Osteocyte (in vitro differentiated cells): ENCODE results near the gene ISG20. TPM values are rescaled to one million over a fixed set of nuclear protein-coding genes. Genes with fewer than 3 reads are reported as not detected.

Source experiments
- DNase-seq: peaks from one replicate; pipeline ENCODE4 v3.0.0; 2021; ENCODE audit warnings: mixed read lengths; ENCODE audit not compliant: unreplicated experiment; ENCODE audit errors: extremely low spot score
- H3K27ac Mint-ChIP-seq: one replicate; pipeline ENCODE4 v1.8.0; 2021; ENCODE audit warnings: mild to moderate bottlenecking, mixed read lengths; ENCODE audit not compliant: unreplicated experiment
- H3K27me3 Mint-ChIP-seq: one replicate; pipeline ENCODE4 v1.8.0; 2021; ENCODE audit warnings: mixed read lengths; ENCODE audit not compliant: unreplicated experiment
- H3K36me3 Mint-ChIP-seq: one replicate; pipeline ENCODE4 v1.8.0; 2021; ENCODE audit warnings: mixed read lengths; ENCODE audit not compliant: unreplicated experiment
- H3K4me1 Mint-ChIP-seq: one replicate; pipeline ENCODE4 v1.8.0; 2021; ENCODE audit warnings: mixed read lengths; ENCODE audit not compliant: unreplicated experiment
- H3K4me3 Mint-ChIP-seq: one replicate; pipeline ENCODE4 v1.8.0; 2021; ENCODE audit warnings: mild to moderate bottlenecking, moderate library complexity, mixed read lengths; ENCODE audit not compliant: unreplicated experiment
- H3K9me3 Mint-ChIP-seq: one replicate; pipeline ENCODE4 v1.8.0; 2021; ENCODE audit warnings: mixed read lengths; ENCODE audit not compliant: unreplicated experiment
- CTCF ChIP-seq: fragments of 200-600 bp; sonication (generic); IDR thresholded peaks from 2 replicates; pipeline ENCODE4 v1.5.0; 2021; ENCODE audit warnings: antibody characterized with exemption, mild to moderate bottlenecking, moderate library complexity
- total RNA-seq: library from RNA; stranded (reverse); gene quantifications from 2 replicates; pipeline ENCODE4 v1.2.1, GENCODE V29; 2021

Gene ISG20
- total RNA-seq, 1 donor from 2014 or later = 10.2 TPM

- no peak for TF ChIP-seq CTCF
- H3K4me1 Mint-ChIP-seq = peaks cover 25% of the 10 kb centered on the region
- H3K27ac Mint-ChIP-seq = no peak overlapping the region
- H3K36me3 Mint-ChIP-seq = no peaks in the 10 kb centered on the region
- H3K27me3 Mint-ChIP-seq = no peaks in the 10 kb centered on the region
- no peak for DNase-seq
- H3K9me3 Mint-ChIP-seq = no peaks in the 10 kb centered on the region
- no peak overlapping the region for H3K4me3 Mint-ChIP-seq
These were observed 7.2 kb downstream of the ISG20 start for GRCh38 chr15:88646088-88646405.

GRCh38 chr15:88646951-88647350, 8.1 kb downstream of the ISG20 start:
- TF ChIP-seq CTCF = no peak
- H3K9me3 Mint-ChIP-seq = no peaks in the 10 kb centered on the region
- no peak overlapping the region for H3K27ac Mint-ChIP-seq
- H3K4me3 Mint-ChIP-seq = no peak overlapping the region
- DNase-seq = peak; percentile 57
- H3K36me3 Mint-ChIP-seq = no peaks in the 10 kb centered on the region
- H3K4me1 Mint-ChIP-seq = peaks cover 27% of the 10 kb centered on the region
- no peaks in the 10 kb centered on the region for H3K27me3 Mint-ChIP-seq

- Mint-ChIP-seq H3K9me3 (no peaks in the 10 kb centered on the region), H3K27ac (no peak overlapping the region), H3K27me3 (no peaks in the 10 kb centered on the region), H3K4me1 (peaks cover 27% of the 10 kb centered on the region), H3K4me3 (no peak overlapping the region), H3K36me3 (no peaks in the 10 kb centered on the region)
- no peak for TF ChIP-seq CTCF
- peak; percentile 70 for DNase-seq
These were observed 8.7 kb downstream of the ISG20 start for GRCh38 chr15:88647351-88648105.

- Mint-ChIP-seq H3K9me3 (no peaks in the 10 kb centered on the region), H3K27ac (peak overlapping the region; percentile 79), H3K36me3 (no peaks in the 10 kb centered on the region), H3K4me3 (no peak overlapping the region), H3K27me3 (no peaks in the 10 kb centered on the region), H3K4me1 (peaks cover 27% of the 10 kb centered on the region)
- no peak for TF ChIP-seq CTCF
- DNase-seq = peak; percentile 73
These were observed 9.8 kb downstream of the ISG20 start for GRCh38 chr15:88648357-88649214.

GRCh38 chr15:88649286-88649733, 10.5 kb downstream of the ISG20 start:
- TF ChIP-seq CTCF = no peak
- Mint-ChIP-seq H3K4me3 (no peak overlapping the region), H3K4me1 (peaks cover 27% of the 10 kb centered on the region), H3K9me3 (no peaks in the 10 kb centered on the region), H3K27ac (peak overlapping the region; percentile 79), H3K27me3 (no peaks in the 10 kb centered on the region), H3K36me3 (no peaks in the 10 kb centered on the region)
- peak; percentile 83 for DNase-seq
